ENCODE results near the gene HSCB. TPM values are rescaled to one million over a fixed set of nuclear protein-coding genes. Genes with fewer than 3 reads are reported as not detected.
"Not testable (repeated sequence)": the region's sequence is repeated elsewhere in the genome, so short reads cannot be mapped to it uniquely, and the experiment has no call there.

Gene HSCB
- total RNA-seq (10 to 100 TPM in 3 of 10 donors, 1 to 10 TPM in 7; 7.1 to 13.8 (median 8.7) TPM), polyA plus RNA-seq (10 to 100 TPM; 15.0 to 16.8 TPM)
- long read RNA-seq, donor 1, transcript HSCB-201 (6 exons, 1,114 nt): major isoform, 5 of 8 reads
- long read RNA-seq, donor 1, partial matches to known transcripts: 0 of 8 reads
- long read RNA-seq, donor 1, other reads (novel, unspliced or antisense): 0 of 8 reads
- long read RNA-seq, donor 2, transcript HSCB-201 (6 exons, 1,114 nt): major isoform, 6 of 9 reads
- long read RNA-seq, donor 2, partial matches to known transcripts: 0 of 9 reads
- long read RNA-seq, donor 2, other reads (novel, unspliced or antisense): 0 of 9 reads
- long read RNA-seq, donor 3, transcript HSCB-201 (6 exons, 1,114 nt): major isoform, 5 of 6 reads
- long read RNA-seq, donor 3, partial matches to known transcripts: 0 of 6 reads
- long read RNA-seq, donor 3, other reads (novel, unspliced or antisense): 1 of 6 reads

- peak; percentile 97 to 99 for DNase-seq
- peak in 3 of 9 donors; percentile 5 to 32 (median 20) for TF ChIP-seq CTCF (IDR thresholded peaks at IDR 0.05)
- peak within 1 kb of the TSS; percentile 91 to 100 (median 98) for H3K27ac ChIP-seq
- H3K27me3 ChIP-seq: no peaks in the 10 kb centered on the region
- H3K36me3 ChIP-seq: peaks cover 0 to 40% (median 26%) of the 10 kb centered on the region in 9 donors
- WGBS, 2 donors: 1% methylated on average over 54 of the region's 54 CpGs
- intact Hi-C loops (cut with DNase I): loop anchor here in 4 of 10 donors (1.0 to 10.0 kb wide), 5 partner anchors 31 to 137 kb away; partner anchors contain the start of genes CCDC117 (in 2 of the 4), TTC28 (in 1 of the 4) and XBP1 (in 1 of the 4)
- peak; percentile 98 to 99 (median 99) for ATAC-seq
- no peaks in the 10 kb centered on the region for H3K9me3 ChIP-seq
- peak within 1 kb of the TSS; percentile 69 to 100 (median 80) for H3K4me3 ChIP-seq
- H3K4me1 ChIP-seq: peaks cover 3 to 22% (median 14%) of the 10 kb centered on the region in 9 donors
Observed at GRCh38 chr22:28741785-28742561, at the start of gene HSCB, which contains the start of gene CHEK2. TSS of gene HSCB (plus strand) at chr22:28742039. CDS start at chr22:28742096, 57 bp downstream. TSS of gene CHEK2 (minus strand) at chr22:28741820. CDS start at chr22:28734721, 7,099 bp downstream.

- H3K27ac ChIP-seq; H3K9me3 ChIP-seq; H3K4me1 ChIP-seq; intact Hi-C loops (cut with DNase I); H3K4me3 ChIP-seq; DNase-seq; H3K27me3 ChIP-seq; ATAC-seq: not testable (repeated sequence)
- H3K36me3 ChIP-seq: peaks cover 0 to 19% (median 0%) of the 10 kb centered on the region in 9 donors
- 95% methylated on average over 6 of the region's 6 CpGs for WGBS, 2 donors
Observed at GRCh38 chr22:28693041-28693760, 48.6 kb upstream of the HSCB start.

- TF ChIP-seq CTCF (IDR thresholded peaks at IDR 0.05): no peak
- 95 to 99% methylated on average over 2 of the region's 2 CpGs for WGBS, 2 donors
- no peak for ATAC-seq
Observed at GRCh38 chr22:28702891-28703290, 38.9 kb upstream of the HSCB start.

GRCh38 chr22:28703436-28703835, 38.4 kb upstream of the HSCB start:
- intact Hi-C loops (cut with DNase I): no loop called here
- TF ChIP-seq CTCF (IDR thresholded peaks at IDR 0.05): no peak
- Histone ChIP-seq H3K9me3 (no peaks in the 10 kb centered on the region), H3K27me3 (no peaks in the 10 kb centered on the region), H3K4me3 (no peak overlapping the region), H3K36me3 (peaks cover 0 to 19% (median 0%) of the 10 kb centered on the region in 9 donors), H3K27ac (no peak overlapping the region), H3K4me1 (no peaks in the 10 kb centered on the region)
- ATAC-seq (no peak), DNase-seq (no peak)

More at GRCh38 chr22:28702891-28703290, 38.9 kb upstream of the HSCB start:
- no peaks in the 10 kb centered on the region for H3K27me3 ChIP-seq
- no peaks in the 10 kb centered on the region for H3K4me1 ChIP-seq
- peaks cover 0 to 20% (median 0%) of the 10 kb centered on the region in 9 donors for H3K36me3 ChIP-seq
- no peak overlapping the region for H3K27ac ChIP-seq
- intact Hi-C loops (cut with DNase I): no loop called here
- DNase-seq: no peak
- no peak overlapping the region for H3K4me3 ChIP-seq
- H3K9me3 ChIP-seq: no peaks in the 10 kb centered on the region

All from heart right ventricle (tissue), 16 donors.